Measurements from ENCODE around the gene CR1L.

DNA sequence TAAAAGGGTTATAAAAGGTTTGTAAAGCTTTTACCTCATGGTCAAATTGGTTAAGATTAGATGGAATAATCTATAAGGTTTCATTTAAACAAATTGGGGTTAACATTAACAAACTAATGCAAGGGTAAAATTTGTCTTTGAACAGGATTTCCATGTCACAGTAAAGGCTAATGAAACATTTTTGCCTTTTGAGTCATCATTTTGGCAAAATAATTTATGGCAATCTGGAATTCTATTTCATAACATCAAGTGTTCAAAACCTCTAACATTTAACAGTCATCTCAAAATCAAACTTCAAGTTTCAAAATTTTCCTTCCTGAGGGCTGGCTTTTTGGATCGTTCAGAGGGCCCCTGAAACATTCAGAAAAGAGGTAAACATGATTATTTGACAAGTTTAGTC lies 100.4 kb downstream of the CR1L start:
- TF ChIP-seq, protein P1, sequence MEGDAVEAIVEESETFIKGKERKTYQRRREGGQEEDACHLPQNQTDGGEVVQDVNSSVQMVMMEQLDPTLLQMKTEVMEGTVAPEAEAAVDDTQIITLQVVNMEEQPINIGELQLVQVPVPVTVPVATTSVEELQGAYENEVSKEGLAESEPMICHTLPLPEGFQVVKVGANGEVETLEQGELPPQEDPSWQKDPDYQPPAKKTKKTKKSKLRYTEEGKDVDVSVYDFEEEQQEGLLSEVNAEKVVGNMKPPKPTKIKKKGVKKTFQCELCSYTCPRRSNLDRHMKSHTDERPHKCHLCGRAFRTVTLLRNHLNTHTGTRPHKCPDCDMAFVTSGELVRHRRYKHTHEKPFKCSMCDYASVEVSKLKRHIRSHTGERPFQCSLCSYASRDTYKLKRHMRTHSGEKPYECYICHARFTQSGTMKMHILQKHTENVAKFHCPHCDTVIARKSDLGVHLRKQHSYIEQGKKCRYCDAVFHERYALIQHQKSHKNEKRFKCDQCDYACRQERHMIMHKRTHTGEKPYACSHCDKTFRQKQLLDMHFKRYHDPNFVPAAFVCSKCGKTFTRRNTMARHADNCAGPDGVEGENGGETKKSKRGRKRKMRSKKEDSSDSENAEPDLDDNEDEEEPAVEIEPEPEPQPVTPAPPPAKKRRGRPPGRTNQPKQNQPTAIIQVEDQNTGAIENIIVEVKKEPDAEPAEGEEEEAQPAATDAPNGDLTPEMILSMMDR (IDR thresholded peaks at IDR 0.05), result no peak
- no peak for TF ChIP-seq POLR2A (IDR thresholded peaks at IDR 0.05)
